IMR-90 (cell line): ENCODE measurements around the gene FAM81A. TPM values are rescaled to one million over a fixed set of nuclear protein-coding genes. Genes with fewer than 3 reads are reported as not detected.

Experiments
- ATAC-seq: fragments of 200-7000 bp; cut with Tn5 transposase; 2 replicates; pipeline ENCODE4 v1.9.1; 2020; ENCODE audit warnings: low read depth, mild to moderate bottlenecking, moderate library complexity
- BruUV-seq: library from RNA; stranded (reverse); fragments of 400-500 nt; replicated peaks from 2 replicates; lab custom pipeline; 2021; lab: Mats Ljungman, UMichigan
- CTCF ChIA-PET: fragments of 300-600 bp; formaldehyde crosslinking; extraction: SDS; loops from one replicate; lab custom pipeline; 2021; ENCODE audit warnings: antibody characterized with exemption; lab: Yijun Ruan, JAX
- POLR2A ChIA-PET: fragments of 300-600 bp; sonication (Branson Sonifier 250); formaldehyde crosslinking; loops from one replicate; lab custom pipeline; 2022; ENCODE audit warnings: antibody characterized with exemption; ENCODE audit not compliant: unreplicated experiment; lab: Charles Lee
- DNase-seq: peaks from one replicate; pipeline ENCODE4 v3.0.0; 2013
- H2AFZ ChIP-seq: replicated peaks from 2 replicates; pipeline ENCODE3; 2013; ENCODE audit warnings: low read length, mild to moderate bottlenecking; ENCODE audit not compliant: poor library complexity
- H2AK5ac ChIP-seq: 2 replicates; pipeline ENCODE4 v1.6.1; 2013; ENCODE audit warnings: low read depth, low read length, inconsistent platforms
- H2AK9ac ChIP-seq: replicated peaks from 2 replicates; pipeline ENCODE3; 2013; ENCODE audit warnings: mild to moderate bottlenecking, low read depth, low read length, moderate library complexity; ENCODE audit not compliant: poor library complexity
- H2BK120ac ChIP-seq: 2 replicates; pipeline ENCODE4 v1.6.1; 2013; ENCODE audit warnings: low read depth, low read length, inconsistent platforms
- H2BK15ac ChIP-seq: 3 replicates; pipeline ENCODE4 v1.6.1; 2013; ENCODE audit warnings: low read depth, low read length, inconsistent platforms
- H2BK20ac ChIP-seq: 2 replicates; pipeline ENCODE4 v1.6.1; 2013; ENCODE audit warnings: low read depth, mild to moderate bottlenecking, inconsistent platforms, low read length, moderate library complexity
- H2BK5ac ChIP-seq: 2 replicates; pipeline ENCODE4 v1.6.1; 2013; ENCODE audit warnings: mild to moderate bottlenecking, low read depth, low read length, inconsistent platforms; ENCODE audit not compliant: poor library complexity, severe bottlenecking
- H3K14ac ChIP-seq: replicated peaks from 2 replicates; pipeline ENCODE4 v1.6.1; 2013; ENCODE audit warnings: low read depth, low read length, inconsistent platforms
- H3K18ac ChIP-seq: 2 replicates; pipeline ENCODE4 v1.6.1; 2013; ENCODE audit warnings: low read depth, low read length, control low read depth
- H3K23ac ChIP-seq: 2 replicates; pipeline ENCODE4 v1.6.1; 2013; ENCODE audit warnings: low read depth, low read length, inconsistent platforms
- H3K27ac ChIP-seq: 2 replicates; pipeline ENCODE4 v1.5.1; 2013; ENCODE audit warnings: mild to moderate bottlenecking, control low read depth, low read length; ENCODE audit not compliant: insufficient read depth
- H3K27me3 ChIP-seq: 2 replicates; pipeline ENCODE4 v1.6.1; 2013; ENCODE audit warnings: low read length; ENCODE audit not compliant: control insufficient read depth, insufficient read depth
- H3K36me3 ChIP-seq: 2 replicates; pipeline ENCODE4 v1.6.1; 2013; ENCODE audit warnings: low read length, mixed read lengths; ENCODE audit not compliant: control insufficient read depth, insufficient read depth
- H3K4ac ChIP-seq: 2 replicates; pipeline ENCODE4 v1.6.1; 2013; ENCODE audit warnings: low read depth, low read length, inconsistent platforms
- H3K4me1 ChIP-seq: 2 replicates; pipeline ENCODE4 v1.6.1; 2013; ENCODE audit warnings: low read length, mixed read lengths; ENCODE audit not compliant: control insufficient read depth, insufficient read depth
- H3K4me2 ChIP-seq: 2 replicates; pipeline ENCODE4 v1.6.1; 2013; ENCODE audit warnings: low read depth, mild to moderate bottlenecking, control low read depth, low read length, moderate library complexity
- H3K4me3 ChIP-seq: 2 replicates; pipeline ENCODE4 v1.5.1; 2013; ENCODE audit warnings: low read depth, mild to moderate bottlenecking, control low read depth, low read length, moderate library complexity; ENCODE audit not compliant: insufficient read depth
- H3K56ac ChIP-seq: 2 replicates; pipeline ENCODE4 v1.6.1; 2013; ENCODE audit warnings: low read length, inconsistent platforms; ENCODE audit not compliant: insufficient read depth; ENCODE audit errors: extremely low read depth
- H3K79me1 ChIP-seq, 2 experiments: 2 replicates each; pipeline ENCODE4 v1.6.1; 2013; ENCODE audit warnings: low read length in 2 of 2, inconsistent platforms in 1 of 2, low read depth in 1 of 2
- H3K9ac ChIP-seq: 2 replicates; pipeline ENCODE4 v1.6.1; 2013; ENCODE audit warnings: low read depth, low read length, control low read depth
- H3K9me1 ChIP-seq: 2 replicates; pipeline ENCODE4 v1.6.1; 2013; ENCODE audit warnings: low read length, inconsistent platforms; ENCODE audit not compliant: insufficient read depth
- H3K9me3 ChIP-seq: 2 replicates; pipeline ENCODE4 v1.6.1; 2013; ENCODE audit warnings: low read length; ENCODE audit not compliant: control insufficient read depth, insufficient read depth
- H4K20me1 ChIP-seq: 2 replicates; pipeline ENCODE4 v1.6.1; 2013; ENCODE audit warnings: low read length, inconsistent platforms; ENCODE audit not compliant: insufficient read depth
- H4K5ac ChIP-seq: 2 replicates; pipeline ENCODE4 v1.6.1; 2013; ENCODE audit warnings: mild to moderate bottlenecking, low read depth, low read length, control low read depth
- H4K8ac ChIP-seq, 2 experiments: 2 replicates each; pipeline ENCODE4 v1.6.1; 2013; ENCODE audit warnings: low read depth in 2 of 2, low read length in 2 of 2, control low read depth in 1 of 2, inconsistent platforms in 1 of 2
- H4K91ac ChIP-seq: 2 replicates; pipeline ENCODE4 v1.6.1; 2013; ENCODE audit warnings: low read depth, low read length, inconsistent platforms; ENCODE audit not compliant: insufficient read depth
- CHD1 ChIP-seq: IDR thresholded peaks from 2 replicates; pipeline ENCODE4 v1.6.1; 2012; ENCODE audit warnings: low read depth, low read length, improper control_type of control experiment
- WGBS, 2 experiments: methylation state at CpG; one replicate each; pipeline versions ENCODE4 v1.1.5 to v1.1.7; 2013; ENCODE audit warnings: missing lambda C conversion rate in 2 of 2; ENCODE audit not compliant: insufficient read length in 1 of 2; ENCODE audit errors: extremely low coverage in 2 of 2; 5-methylcytosine and 5-hydroxymethylcytosine counted together
- dilution Hi-C: fragments of 300-500 bp; cut with HindIII; formaldehyde crosslinking; loops from one replicate; pipeline ENCODE4 v1.14.3; 2018; ENCODE audit warnings: low sequenced_read_pairs; ENCODE audit not compliant: unreplicated experiment
- in situ Hi-C: fragments of 300-500 bp; cut with MboI; formaldehyde crosslinking; loops from 3 replicates; pipeline ENCODE4 v1.14.3; 2019; ENCODE audit warnings: low sequenced_read_pairs, inconsistent platforms, mixed read lengths
- intact Hi-C: fragments of 100-400 bp; cut with micrococcal nuclease; formaldehyde crosslinking; loops from 2 replicates; pipeline ENCODE4 v1.10.0; 2022
- polyA plus RNA-seq, 3 experiments: library from polyadenylated mRNA; depleted of rRNA; stranded (reverse); fragments of >200 nt; gene quantifications; 2 replicates each; pipeline ENCODE4 v1.2.3, GENCODE V29; 2012; ENCODE audit warnings: low replicate concordance in 1 of 3
- total RNA-seq: library from RNA; depleted of rRNA; stranded (reverse); fragments of >200 nt; gene quantifications from 2 replicates; pipeline ENCODE4 v1.2.3, GENCODE V29; 2012

FAM81A gene
- total and polyA plus RNA-seq, 2 of the 4 experiments (the other 2 are of a cell fraction), result not detected

GRCh38 chr15:59548501-59549226 lies 110.7 kb downstream of the FAM81A start:
- no peak for DNase-seq
- no peak overlapping the region for H2AFZ ChIP-seq
- no peaks in the 10 kb centered on the region for H3K9me1 ChIP-seq
- no peak overlapping the region for H3K56ac ChIP-seq
- H4K5ac ChIP-seq, result no peak overlapping the region
- no peak overlapping the region for H3K14ac ChIP-seq
- no peak overlapping the region for H2BK20ac ChIP-seq
- no peak for ATAC-seq
- no TSS peak for BruUV-seq
- in situ Hi-C loops, result no loop called here
- no peak overlapping the region for H3K9ac ChIP-seq
- no peak overlapping the region for H2AK9ac ChIP-seq
- H3K4me1 ChIP-seq, result no peaks in the 10 kb centered on the region
- H3K23ac ChIP-seq, result no peak overlapping the region
- ChIA-PET POLR2A (no interaction called here), CTCF (no interaction called here)
- no peaks in the 10 kb centered on the region for H4K20me1 ChIP-seq
- H3K9me3 ChIP-seq, result no peaks in the 10 kb centered on the region
- no peak overlapping the region for H2BK15ac ChIP-seq
- H3K4me3 ChIP-seq, result no peak overlapping the region
- no peak for TF ChIP-seq CHD1
- H3K27me3 ChIP-seq, result peaks cover 24% of the 10 kb centered on the region
- no CpG with 5 or more reads among the region's 9 CpGs for WGBS, 2 experiments
- no peaks in the 10 kb centered on the region for H3K36me3 ChIP-seq
- no peak overlapping the region for H2BK120ac ChIP-seq
- H3K79me1 ChIP-seq, result no peaks in the 10 kb centered on the region
- no peak overlapping the region for H3K27ac ChIP-seq
- H2BK5ac ChIP-seq, result no peak overlapping the region
- no peak overlapping the region for H3K4me2 ChIP-seq
- H2AK5ac ChIP-seq, result no peak overlapping the region
- H4K91ac ChIP-seq, result no peak overlapping the region
- dilution Hi-C loops, result no loop called here
- H3K18ac ChIP-seq, result no peak overlapping the region
- no peak overlapping the region for H4K8ac ChIP-seq
- H3K4ac ChIP-seq, result no peak overlapping the region
- intact Hi-C loops, result no loop called here
